ENCODE results near the gene DPT. TPM values are rescaled to one million over a fixed set of nuclear protein-coding genes. Genes with fewer than 3 reads are reported as not detected.

DPT gene
- total RNA-seq, 4 donors from 2014 or later = 0.34 to 65.8 (median 3.4) TPM

DNA sequence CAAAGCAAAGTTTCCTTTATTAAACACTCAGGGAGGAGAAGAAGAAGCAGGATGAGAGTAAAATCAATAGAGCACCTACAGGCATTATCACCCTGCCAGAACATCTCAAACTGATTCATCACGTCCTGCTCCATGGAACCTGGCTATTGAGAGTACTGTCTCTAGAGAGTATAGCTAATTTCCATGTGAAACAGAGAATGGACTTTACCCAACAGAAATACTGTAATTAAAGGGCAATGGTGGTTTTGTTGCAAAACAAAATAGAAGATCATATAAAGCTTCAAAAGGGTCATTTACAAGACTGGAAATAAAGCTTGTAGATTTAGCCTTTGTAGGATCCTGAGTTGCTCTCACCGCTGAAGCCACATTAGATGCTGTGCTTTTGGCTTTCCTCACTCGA, 83.3 kb downstream of the DPT start:
- no peak for TF ChIP-seq POLR2A (IDR thresholded peaks at IDR 0.05)
- TF ChIP-seq, protein P1, sequence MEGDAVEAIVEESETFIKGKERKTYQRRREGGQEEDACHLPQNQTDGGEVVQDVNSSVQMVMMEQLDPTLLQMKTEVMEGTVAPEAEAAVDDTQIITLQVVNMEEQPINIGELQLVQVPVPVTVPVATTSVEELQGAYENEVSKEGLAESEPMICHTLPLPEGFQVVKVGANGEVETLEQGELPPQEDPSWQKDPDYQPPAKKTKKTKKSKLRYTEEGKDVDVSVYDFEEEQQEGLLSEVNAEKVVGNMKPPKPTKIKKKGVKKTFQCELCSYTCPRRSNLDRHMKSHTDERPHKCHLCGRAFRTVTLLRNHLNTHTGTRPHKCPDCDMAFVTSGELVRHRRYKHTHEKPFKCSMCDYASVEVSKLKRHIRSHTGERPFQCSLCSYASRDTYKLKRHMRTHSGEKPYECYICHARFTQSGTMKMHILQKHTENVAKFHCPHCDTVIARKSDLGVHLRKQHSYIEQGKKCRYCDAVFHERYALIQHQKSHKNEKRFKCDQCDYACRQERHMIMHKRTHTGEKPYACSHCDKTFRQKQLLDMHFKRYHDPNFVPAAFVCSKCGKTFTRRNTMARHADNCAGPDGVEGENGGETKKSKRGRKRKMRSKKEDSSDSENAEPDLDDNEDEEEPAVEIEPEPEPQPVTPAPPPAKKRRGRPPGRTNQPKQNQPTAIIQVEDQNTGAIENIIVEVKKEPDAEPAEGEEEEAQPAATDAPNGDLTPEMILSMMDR (IDR thresholded peaks at IDR 0.05) = no peak
- intact Hi-C loops (cut with DNase I) = no loop called here
- Histone ChIP-seq H3K36me3 (no peaks in the 10 kb centered on the region), H3K4me1 (no peaks in the 10 kb centered on the region), H3K27ac (no peak overlapping the region), H3K4me3 (no peak overlapping the region), H3K9me3 (no peaks in the 10 kb centered on the region), H3K27me3 (no peaks in the 10 kb centered on the region)
- DNase-seq = no peak
- WGBS, 2 donors = 84 to 85% methylated on average over 3 of the region's 3 CpGs

Other genes with a start within 250 kb of the DPT start
- 1 to 10 TPM in 2 of 4 donors, not detected in 2; 1.7 to 3.2 TPM for gene XCL2, start 185.2 kb downstream of the DPT start, total RNA-seq
- under 1 TPM in 1 of 4 donors, not detected in 3; 0.76 TPM for gene XCL1, start 152.6 kb downstream of the DPT start, total RNA-seq

Data from esophagus squamous epithelium (tissue), 5 donors.